ENCODE results near the gene FBXO11.

FBXO11 gene

GRCh38 chr2:47801118-47801517 lies 105.2 kb downstream of the FBXO11 start:
- TF ChIP-seq FOXM1 (IDR thresholded peaks at IDR 0.05; ENCODE audit: borderline replicate concordance, low read depth) (no peak), CREB1 (IDR thresholded peaks at IDR 0.05; ENCODE audit: low read depth) (no peak), ZBTB7A (IDR thresholded peaks at IDR 0.05; ENCODE audit: low read depth) (no peak), USF1 (IDR thresholded peaks at IDR 0.05) (no peak), MAX (IDR thresholded peaks at IDR 0.05) (no peak), TCF12 (IDR thresholded peaks at IDR 0.05; ENCODE audit: low read depth) (no peak), EGR1 (IDR thresholded peaks at IDR 0.05) (no peak), REST (IDR thresholded peaks at IDR 0.05; ENCODE audit: low read depth) (no peak), RAD21 (IDR thresholded peaks at IDR 0.05; ENCODE audit: low read depth) (no peak), CEBPB (IDR thresholded peaks at IDR 0.05) (no peak)

- no peak for TF ChIP-seq REST (IDR thresholded peaks at IDR 0.05; ENCODE audit: low read depth)
- no peak for TF ChIP-seq TAF1 (IDR thresholded peaks at IDR 0.05; ENCODE audit: low read depth)
- no peak for TF ChIP-seq EGR1 (IDR thresholded peaks at IDR 0.05)
- TF ChIP-seq YY1 (IDR thresholded peaks at IDR 0.05; ENCODE audit: low read depth) = no peak
- no peak for TF ChIP-seq FOXM1 (IDR thresholded peaks at IDR 0.05; ENCODE audit: borderline replicate concordance, low read depth)
- TF ChIP-seq CREB1 (IDR thresholded peaks at IDR 0.05; ENCODE audit: low read depth) = no peak
- TF ChIP-seq TCF12 (IDR thresholded peaks at IDR 0.05; ENCODE audit: low read depth) = no peak
Observed at GRCh38 chr2:47799031-47799609, 107.2 kb downstream of the FBXO11 start.

- TF ChIP-seq TEAD4 (IDR thresholded peaks at IDR 0.05) (no peak), FOXM1 (IDR thresholded peaks at IDR 0.05; ENCODE audit: borderline replicate concordance, low read depth) (no peak), USF1 (IDR thresholded peaks at IDR 0.05) (no peak), EGR1 (IDR thresholded peaks at IDR 0.05) (no peak), CEBPB (IDR thresholded peaks at IDR 0.05) (no peak), ZBTB7A (IDR thresholded peaks at IDR 0.05; ENCODE audit: low read depth) (no peak), TCF12 (IDR thresholded peaks at IDR 0.05; ENCODE audit: low read depth) (no peak), CREB1 (IDR thresholded peaks at IDR 0.05; ENCODE audit: low read depth) (no peak), MAX (IDR thresholded peaks at IDR 0.05) (no peak)
Observed at GRCh38 chr2:47798631-47799030, 107.7 kb downstream of the FBXO11 start.

- no peak for TF ChIP-seq TCF12 (IDR thresholded peaks at IDR 0.05; ENCODE audit: low read depth)
Observed at GRCh38 chr2:47796090-47796697, 110.1 kb downstream of the FBXO11 start.

DNA sequence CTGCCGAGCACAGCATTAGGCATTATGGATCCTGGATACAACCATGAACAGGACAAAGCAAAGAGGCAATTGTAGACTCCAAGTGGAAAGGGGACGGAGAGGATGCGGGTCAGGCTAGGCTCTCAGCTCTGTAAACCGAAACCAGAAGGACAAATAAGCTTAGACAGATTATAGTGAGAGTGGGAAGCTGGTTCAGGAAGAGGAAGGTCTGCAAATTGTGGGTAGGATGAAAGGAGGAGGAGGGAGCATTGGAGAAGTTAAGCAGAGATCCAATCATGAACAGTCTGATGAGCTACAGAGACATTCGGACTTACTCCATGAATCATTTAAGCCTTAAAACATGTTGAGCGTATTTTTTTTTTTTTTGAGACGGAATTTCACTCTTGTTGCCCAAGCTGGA lies 120.3 kb downstream of the FBXO11 start:
- no peak for TF ChIP-seq FOXM1 (IDR thresholded peaks at IDR 0.05; ENCODE audit: borderline replicate concordance, low read depth)
- TF ChIP-seq TAF1 (IDR thresholded peaks at IDR 0.05; ENCODE audit: low read depth) = no peak
- TF ChIP-seq REST (IDR thresholded peaks at IDR 0.05; ENCODE audit: low read depth) = no peak
- no peak for TF ChIP-seq YY1 (IDR thresholded peaks at IDR 0.05; ENCODE audit: low read depth)
- no peak for TF ChIP-seq MAX (IDR thresholded peaks at IDR 0.05)

Measured in Ishikawa (cell line).